BLaER1 (cell line): ENCODE results near the gene GCSAM.

Source experiments
- H3K27ac ChIP-seq: shearing (Covaris generic); formaldehyde crosslinking; 2 replicates; pipeline ENCODE4 v1.8.1; 2022
- H3K27me3 ChIP-seq: shearing (Covaris generic); formaldehyde crosslinking; 2 replicates; pipeline ENCODE4 v1.8.1; 2022
- H3K36me3 ChIP-seq: shearing (Covaris generic); formaldehyde crosslinking; 2 replicates; pipeline ENCODE4 v1.8.1; 2022
- H3K4me1 ChIP-seq: shearing (Covaris generic); formaldehyde crosslinking; 2 replicates; pipeline ENCODE4 v1.8.1; 2022
- H3K4me2 ChIP-seq: shearing (Covaris generic); formaldehyde crosslinking; 2 replicates; pipeline ENCODE4 v1.8.1; 2022
- H3K4me3 ChIP-seq: shearing (Covaris generic); formaldehyde crosslinking; 2 replicates; pipeline ENCODE4 v1.8.1; 2022
- H3K9ac ChIP-seq: shearing (Covaris generic); formaldehyde crosslinking; 2 replicates; pipeline ENCODE4 v1.8.1; 2022
- H3K9me3 ChIP-seq: shearing (Covaris generic); formaldehyde crosslinking; 2 replicates; pipeline ENCODE4 v1.8.1; 2022
- H4K20me1 ChIP-seq: shearing (Covaris generic); formaldehyde crosslinking; 2 replicates; pipeline ENCODE4 v1.8.1; 2022
- Cebpa-rat ChIP-seq: shearing (Covaris generic); IDR thresholded peaks from 2 replicates; pipeline ENCODE4 v1.8.1; 2022

Gene GCSAM

GRCh38 chr3:112130638-112130993, 2.4 kb downstream of the GCSAM start:
- TF ChIP-seq Cebpa-rat: no peak
- Histone ChIP-seq H3K27ac (peak overlapping the region; percentile 81), H3K4me1 (peaks cover 100% of the 10 kb centered on the region), H4K20me1 (no peaks in the 10 kb centered on the region), H3K27me3 (no peaks in the 10 kb centered on the region), H3K4me3 (peak overlapping the region; percentile 68), H3K9me3 (no peaks in the 10 kb centered on the region), H3K9ac (peak overlapping the region; percentile 39; the same call in 1 of the 2 replicates), H3K36me3 (peaks cover 8% of the 10 kb centered on the region; the same call in 1 of the 2 replicates), H3K4me2 (peak overlapping the region; percentile 83)

- Histone ChIP-seq H4K20me1 (no peaks in the 10 kb centered on the region), H3K36me3 (peaks cover 8% of the 10 kb centered on the region; the same call in 1 of the 2 replicates), H3K4me2 (peak overlapping the region; percentile 83), H3K4me1 (peaks cover 100% of the 10 kb centered on the region), H3K27me3 (no peaks in the 10 kb centered on the region), H3K9me3 (no peaks in the 10 kb centered on the region), H3K9ac (peak overlapping the region; percentile 39; the same call in 1 of the 2 replicates), H3K4me3 (peak overlapping the region; percentile 68), H3K27ac (peak overlapping the region; percentile 81)
- no peak for TF ChIP-seq Cebpa-rat
These were observed 3.0 kb downstream of the GCSAM start for GRCh38 chr3:112129925-112130637.

GRCh38 chr3:112128843-112129727, 4.0 kb downstream of the GCSAM start:
- Histone ChIP-seq H3K27ac (peak overlapping the region; percentile 90), H3K9me3 (no peaks in the 10 kb centered on the region), H3K36me3 (peaks cover 9% of the 10 kb centered on the region), H3K27me3 (no peaks in the 10 kb centered on the region), H4K20me1 (no peaks in the 10 kb centered on the region), H3K9ac (0 out of 2 replicates have a peak overlapping the region, but pooled peaks have one; percentile 0), H3K4me1 (peaks cover 100% of the 10 kb centered on the region), H3K4me2 (peak overlapping the region; percentile 83), H3K4me3 (peak overlapping the region; percentile 68)
- no peak for TF ChIP-seq Cebpa-rat

GRCh38 chr3:112127522-112128494, 5.2 kb downstream of the GCSAM start:
- Histone ChIP-seq H3K27me3 (no peaks in the 10 kb centered on the region), H3K9ac (peak overlapping the region; percentile 74), H3K4me1 (peaks cover 100% of the 10 kb centered on the region), H3K36me3 (peaks cover 22% of the 10 kb centered on the region), H3K4me3 (peak overlapping the region; percentile 54), H3K9me3 (no peaks in the 10 kb centered on the region), H4K20me1 (no peaks in the 10 kb centered on the region), H3K4me2 (peak overlapping the region; percentile 83), H3K27ac (peak overlapping the region; percentile 90)
- no peak for TF ChIP-seq Cebpa-rat

GRCh38 chr3:112126511-112126911, 6.5 kb downstream of the GCSAM start:
- H3K27me3 ChIP-seq: no peaks in the 10 kb centered on the region
- peaks cover 100% of the 10 kb centered on the region for H3K4me1 ChIP-seq
- H4K20me1 ChIP-seq: no peaks in the 10 kb centered on the region
- H3K36me3 ChIP-seq: peaks cover 25% of the 10 kb centered on the region
- peak overlapping the region; percentile 90 for H3K27ac ChIP-seq
- peak overlapping the region; percentile 83 for H3K4me2 ChIP-seq
- H3K9ac ChIP-seq: peak overlapping the region; percentile 74
- peak overlapping the region; percentile 54 for H3K4me3 ChIP-seq
- no peak for TF ChIP-seq Cebpa-rat
- no peaks in the 10 kb centered on the region for H3K9me3 ChIP-seq

GRCh38 chr3:112124907-112125607, 8.0 kb downstream of the GCSAM start:
- Histone ChIP-seq H3K9me3 (no peaks in the 10 kb centered on the region), H3K9ac (peak overlapping the region; percentile 74), H3K4me3 (peak overlapping the region; percentile 54), H3K27ac (peak overlapping the region; percentile 90), H4K20me1 (no peaks in the 10 kb centered on the region), H3K4me1 (peaks cover 100% of the 10 kb centered on the region), H3K4me2 (peak overlapping the region; percentile 83), H3K27me3 (no peaks in the 10 kb centered on the region), H3K36me3 (peaks cover 17% of the 10 kb centered on the region)
- no peak for TF ChIP-seq Cebpa-rat

GRCh38 chr3:112123548-112123947, 9.5 kb downstream of the GCSAM start:
- H3K9ac ChIP-seq: no peak overlapping the region; the same call in 1 of the 2 replicates
- peak overlapping the region; percentile 83 for H3K4me2 ChIP-seq
- peaks cover 17% of the 10 kb centered on the region for H3K36me3 ChIP-seq
- H4K20me1 ChIP-seq: no peaks in the 10 kb centered on the region
- TF ChIP-seq Cebpa-rat: no peak
- H3K9me3 ChIP-seq: no peaks in the 10 kb centered on the region
- peaks cover 100% of the 10 kb centered on the region for H3K4me1 ChIP-seq
- H3K27me3 ChIP-seq: no peaks in the 10 kb centered on the region
- no peak overlapping the region for H3K4me3 ChIP-seq
- peak overlapping the region; percentile 90 for H3K27ac ChIP-seq

- H4K20me1 ChIP-seq: no peaks in the 10 kb centered on the region
- H3K36me3 ChIP-seq: peaks cover 17% of the 10 kb centered on the region
- peaks cover 100% of the 10 kb centered on the region for H3K4me1 ChIP-seq
- H3K27me3 ChIP-seq: no peaks in the 10 kb centered on the region
- H3K27ac ChIP-seq: peak overlapping the region; percentile 90
- peak overlapping the region; percentile 83 for H3K4me2 ChIP-seq
- H3K9me3 ChIP-seq: no peaks in the 10 kb centered on the region
- H3K9ac ChIP-seq: no peak overlapping the region
- H3K4me3 ChIP-seq: no peak overlapping the region
- TF ChIP-seq Cebpa-rat: no peak
These were observed 10.2 kb downstream of the GCSAM start for GRCh38 chr3:112122870-112123269.
